GM12873 (cell line): ENCODE measurements around the gene GRIK2.

ENCODE experiments used
- TF ChIP-seq, protein P1 (sequence below): IDR thresholded peaks from 2 replicates; pipeline ENCODE4 v1.5.1; 2012; ENCODE audit warnings: low read depth, mild to moderate bottlenecking, moderate library complexity, low read length, control low read depth; ENCODE audit not compliant: insufficient read depth; ENCODE audit errors: missing control alignments

Gene GRIK2

DNA sequence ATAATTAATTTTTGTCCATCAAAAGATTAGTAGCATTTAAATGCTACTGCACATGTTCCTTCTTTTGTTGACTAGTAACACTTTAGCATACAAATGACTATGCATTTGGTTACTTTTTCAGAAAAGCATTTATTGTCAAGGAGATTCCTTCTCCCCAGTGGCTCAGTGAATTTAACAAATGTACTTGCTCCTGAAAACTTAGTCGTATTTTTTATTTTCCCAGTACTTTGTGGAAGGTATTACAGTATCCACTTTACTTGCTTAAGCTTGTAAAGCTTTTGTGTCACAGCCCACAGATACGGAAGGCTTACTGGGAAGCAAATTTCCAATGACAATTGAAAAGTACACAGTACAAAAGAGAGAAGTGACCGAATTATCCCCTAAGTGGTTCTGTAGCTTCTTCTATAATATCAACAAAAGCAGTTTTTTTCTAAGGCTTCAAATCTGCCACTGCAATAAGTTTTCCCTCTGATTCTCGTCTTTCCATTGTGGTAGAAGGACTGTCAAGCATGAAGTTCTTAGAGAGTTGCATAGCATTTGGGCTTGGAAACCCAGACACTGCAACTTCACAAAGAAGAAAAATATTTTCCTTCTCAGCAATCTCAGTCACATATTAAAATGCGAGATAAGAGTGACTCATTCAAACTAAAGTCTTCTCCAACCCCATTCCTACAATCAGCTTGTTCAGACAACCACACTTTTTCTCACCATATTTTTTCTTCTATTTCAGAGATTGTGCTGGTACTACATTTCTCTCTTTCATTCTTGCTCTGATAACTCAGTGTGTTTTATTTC, 431.2 kb downstream of the GRIK2 start:
- TF ChIP-seq, protein P1, sequence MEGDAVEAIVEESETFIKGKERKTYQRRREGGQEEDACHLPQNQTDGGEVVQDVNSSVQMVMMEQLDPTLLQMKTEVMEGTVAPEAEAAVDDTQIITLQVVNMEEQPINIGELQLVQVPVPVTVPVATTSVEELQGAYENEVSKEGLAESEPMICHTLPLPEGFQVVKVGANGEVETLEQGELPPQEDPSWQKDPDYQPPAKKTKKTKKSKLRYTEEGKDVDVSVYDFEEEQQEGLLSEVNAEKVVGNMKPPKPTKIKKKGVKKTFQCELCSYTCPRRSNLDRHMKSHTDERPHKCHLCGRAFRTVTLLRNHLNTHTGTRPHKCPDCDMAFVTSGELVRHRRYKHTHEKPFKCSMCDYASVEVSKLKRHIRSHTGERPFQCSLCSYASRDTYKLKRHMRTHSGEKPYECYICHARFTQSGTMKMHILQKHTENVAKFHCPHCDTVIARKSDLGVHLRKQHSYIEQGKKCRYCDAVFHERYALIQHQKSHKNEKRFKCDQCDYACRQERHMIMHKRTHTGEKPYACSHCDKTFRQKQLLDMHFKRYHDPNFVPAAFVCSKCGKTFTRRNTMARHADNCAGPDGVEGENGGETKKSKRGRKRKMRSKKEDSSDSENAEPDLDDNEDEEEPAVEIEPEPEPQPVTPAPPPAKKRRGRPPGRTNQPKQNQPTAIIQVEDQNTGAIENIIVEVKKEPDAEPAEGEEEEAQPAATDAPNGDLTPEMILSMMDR = no peak

DNA sequence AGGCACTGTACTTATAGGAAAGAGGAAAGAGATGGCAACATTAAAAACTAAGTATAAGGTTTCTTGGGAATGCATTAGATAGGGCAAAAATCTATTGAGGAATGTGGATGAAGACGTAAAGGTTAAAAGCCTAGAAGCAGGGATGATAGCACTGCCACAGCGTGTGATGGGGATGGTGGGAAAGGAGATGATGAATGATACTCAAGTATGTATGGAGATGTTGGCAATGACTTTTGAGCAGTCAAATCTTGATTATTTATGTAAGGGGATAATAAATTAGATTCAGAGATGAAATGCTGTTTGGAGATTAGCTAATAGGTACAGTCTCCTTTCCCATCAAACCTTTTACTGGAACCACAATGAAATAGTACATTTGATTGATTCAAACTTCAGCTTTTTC, 432.8 kb downstream of the GRIK2 start:
- TF ChIP-seq, protein P1 = no peak

- TF ChIP-seq, protein P1 = no peak
These were observed 433.2 kb downstream of the GRIK2 start for GRCh38 chr6:101826678-101827077.

DNA sequence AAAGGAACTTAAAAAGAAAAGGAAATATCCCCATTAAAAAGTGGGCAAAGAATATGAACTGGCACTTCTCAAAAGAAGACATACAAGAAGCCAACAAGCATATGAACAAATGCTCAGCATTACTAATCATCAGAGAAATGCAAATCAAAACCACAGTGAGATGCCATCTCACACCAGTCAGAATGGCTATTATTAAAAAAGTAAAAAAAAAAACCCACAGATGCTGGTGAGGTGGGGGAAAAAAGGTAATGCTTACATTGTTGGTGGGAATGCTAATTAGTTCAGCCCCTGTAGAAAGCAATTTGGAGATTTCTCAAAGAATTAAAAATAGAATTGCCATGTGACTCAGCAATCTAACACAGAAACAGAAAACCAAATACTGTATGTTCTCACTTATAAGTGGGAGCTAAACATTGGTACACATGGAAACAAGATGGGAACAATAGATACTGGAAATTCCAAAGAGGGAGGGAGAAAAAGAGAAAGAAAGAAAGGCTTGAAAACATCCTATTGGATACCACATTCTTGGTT, 437.1 kb downstream of the GRIK2 start:
- TF ChIP-seq, protein P1 = no peak

DNA sequence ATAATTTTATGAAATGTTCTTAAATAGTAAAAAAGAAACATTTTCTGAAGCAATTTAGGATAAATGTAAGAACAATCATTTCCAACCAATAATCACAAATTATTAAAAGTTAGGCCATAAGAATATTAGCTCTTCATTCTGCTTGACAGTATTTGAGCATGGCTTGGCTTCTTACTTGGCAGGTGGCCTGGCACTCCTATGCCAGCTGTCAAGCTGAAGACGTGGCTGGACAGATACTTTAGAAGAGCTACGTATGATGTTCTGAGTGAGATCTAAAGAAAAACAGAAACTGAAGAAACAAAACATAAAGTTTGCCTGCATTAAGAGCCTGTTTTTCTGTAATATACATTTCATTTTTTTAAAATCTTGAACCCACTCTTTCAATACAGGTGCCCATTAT, 438.9 kb downstream of the GRIK2 start:
- TF ChIP-seq, protein P1 = no peak

DNA sequence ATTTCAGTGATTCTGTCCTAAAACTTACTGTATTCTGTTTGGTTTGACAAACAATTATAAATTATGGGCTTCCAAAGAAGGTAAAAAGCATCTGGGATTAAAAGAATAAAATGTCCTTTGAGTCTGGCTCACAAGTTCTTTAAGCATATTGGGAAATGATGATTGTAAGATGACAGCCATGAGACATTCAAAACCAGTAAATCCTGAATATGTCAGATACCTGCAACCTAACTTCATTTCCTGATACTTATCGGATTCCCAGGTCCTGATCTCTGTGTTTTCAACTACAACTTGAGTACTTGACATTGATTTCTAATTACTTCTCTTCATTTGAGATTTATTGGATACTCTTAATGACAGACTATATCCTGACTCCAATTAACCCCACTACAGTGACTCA, 446.6 kb downstream of the GRIK2 start:
- TF ChIP-seq, protein P1 = no peak

- TF ChIP-seq, protein P1 = no peak
These were observed 451.7 kb downstream of the GRIK2 start for GRCh38 chr6:101845172-101845571.
